GM10248 (cell line): Measurements from ENCODE around the gene HERPUD1.
"Not testable (repeated sequence)": the region's sequence is repeated elsewhere in the genome, so short reads cannot be mapped to it uniquely, and the experiment has no call there.

Experiments used
- CTCF ChIA-PET: fragments of 300-600 bp; sonication (Branson Sonifier 250); formaldehyde crosslinking; extraction: SDS; loops from one replicate; lab custom pipeline; 2021; ENCODE audit warnings: antibody characterized with exemption; lab: Yijun Ruan, JAX
- POLR2A ChIA-PET: fragments of 350-650 bp; sonication (Branson Sonifier 250); formaldehyde crosslinking; extraction: SDS; loops from one replicate; lab custom pipeline; 2020; ENCODE audit warnings: antibody characterized with exemption; lab: Yijun Ruan, JAX
- DNase-seq: peaks from one replicate; pipeline ENCODE4 v3.0.0; 2012; ENCODE audit errors: extremely low spot score
- CTCF ChIP-seq: IDR thresholded peaks from 2 replicates; pipeline ENCODE4 v1.5.1; 2012; ENCODE audit warnings: mild to moderate bottlenecking, low read depth; ENCODE audit errors: extremely low read depth, missing control alignments, control extremely low read depth

The HERPUD1 gene

DNA sequence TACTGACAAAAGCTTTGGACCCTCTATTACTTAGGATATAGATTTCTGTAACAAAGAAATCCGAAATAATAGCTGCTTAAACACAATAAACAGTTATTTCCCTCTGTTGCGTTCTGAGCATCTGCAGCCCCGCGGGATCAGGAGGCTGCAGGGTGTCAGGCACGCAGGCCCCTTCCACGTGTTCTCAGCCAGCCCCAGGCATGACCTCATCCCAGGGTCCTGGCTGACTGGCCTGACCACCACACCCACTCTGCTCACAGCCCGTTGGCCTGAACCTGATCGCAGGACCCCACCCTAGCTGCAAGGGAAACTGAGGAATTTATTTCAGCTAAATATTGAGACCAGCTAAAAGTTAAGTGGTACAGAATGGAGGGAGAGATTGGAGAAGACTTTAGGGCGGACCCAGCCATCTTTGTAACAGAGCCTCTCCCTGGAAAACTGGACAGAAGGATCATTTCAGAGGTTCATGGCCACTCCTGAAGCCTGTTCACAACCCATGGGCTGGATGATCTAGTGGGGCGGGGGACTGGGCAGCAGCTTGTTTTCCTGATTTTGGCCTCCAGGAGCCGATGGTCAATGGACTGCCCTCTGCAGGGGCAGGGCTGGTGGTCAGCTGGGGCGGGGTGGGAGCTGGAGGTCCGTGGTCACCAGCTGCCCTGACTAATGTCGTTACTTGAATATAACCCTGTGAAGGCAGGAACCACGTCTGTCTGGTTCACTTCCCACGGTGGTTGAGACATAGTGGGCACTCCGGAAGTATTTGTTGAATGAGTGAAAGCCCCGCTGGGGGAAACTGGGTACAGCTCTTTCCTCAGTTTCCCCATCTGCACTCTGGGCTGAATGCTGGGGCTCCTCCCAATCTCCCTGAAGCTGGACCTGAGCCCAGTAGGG, 40.7 kb downstream of the HERPUD1 start:
- DNase-seq: no peak
- POLR2A ChIA-PET: interaction anchor here (1.3 kb wide), 1 partner anchor 16 kb away, joined by 3 read pairs; no protein-coding TSS in a partner anchor
- CTCF ChIA-PET: interaction anchor here (0.6 to 20.3 kb wide), 9 partner anchors 6 to 112 kb away, joined by 3 to 376 read pairs (median 6); partner anchors contain the start of genes CETP and NLRC5
- no peak for TF ChIP-seq CTCF

- no peak for DNase-seq
- CTCF ChIA-PET: interaction anchor here (0.6 to 20.3 kb wide), 8 partner anchors 7 to 111 kb away, joined by 3 to 376 read pairs (median 19); partner anchors contain the start of genes CETP and NLRC5
- TF ChIP-seq CTCF: no peak
- POLR2A ChIA-PET: no interaction called here
Measured at GRCh38 chr16:56973294-56973689, 41.4 kb downstream of the HERPUD1 start.

GRCh38 chr16:56973899-56974298, 42.0 kb downstream of the HERPUD1 start:
- POLR2A ChIA-PET: interaction anchor here (0.5 to 0.7 kb wide), 2 partner anchors 16 to 18 kb away, joined by 3 read pairs; partner anchors contain the start of gene NLRC5
- CTCF ChIA-PET: interaction anchor here (1.1 to 20.3 kb wide), 5 partner anchors 7 to 115 kb away, joined by 3 to 376 read pairs (median 30); partner anchors contain the start of gene CETP
- not testable (repeated sequence) for DNase-seq

DNA sequence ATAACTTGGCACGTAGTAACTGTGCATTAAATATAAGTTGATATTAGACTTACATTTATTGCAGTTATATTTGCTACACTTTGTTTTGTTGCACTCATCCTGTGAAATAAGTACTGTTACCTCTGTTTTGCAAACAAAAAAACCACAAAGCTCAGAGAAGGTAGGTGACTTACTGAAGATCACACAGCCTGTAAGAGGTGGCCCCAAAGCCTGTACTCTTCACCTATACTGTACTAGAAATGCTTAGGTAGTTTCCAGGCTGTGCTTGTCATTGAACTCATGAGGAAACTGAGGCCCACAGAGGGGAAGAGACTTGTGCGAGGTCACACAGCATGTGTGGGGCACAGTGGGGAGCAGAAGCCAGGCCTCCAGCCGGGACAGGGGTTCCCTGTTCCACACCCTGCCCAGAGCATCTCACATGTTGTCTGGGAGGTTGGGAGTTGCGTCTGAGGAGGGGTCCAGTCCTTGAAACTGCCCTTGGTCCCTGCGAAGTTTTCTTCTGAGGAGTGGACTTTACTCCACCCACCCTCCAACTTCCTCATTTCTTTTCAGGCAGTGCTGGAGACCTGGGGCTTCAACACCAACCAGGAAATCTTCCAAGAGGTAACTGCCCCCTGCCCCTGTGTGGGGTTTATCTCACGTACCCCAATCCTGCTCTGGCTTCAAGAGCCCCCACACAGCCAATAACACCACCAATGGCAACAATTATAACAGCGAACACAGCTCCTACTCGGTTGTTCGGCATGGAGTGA, 42.8 kb downstream of the HERPUD1 start:
- TF ChIP-seq CTCF: no peak
- DNase-seq: no peak
- ChIA-PET CTCF (interaction anchor here (1.1 to 20.3 kb wide), 5 partner anchors 8 to 116 kb away, joined by 3 to 376 read pairs (median 30); partner anchors contain the start of gene CETP), POLR2A (interaction anchor here (0.7 kb wide), 2 partner anchors 15 to 29 kb away, joined by 3 read pairs; partner anchors contain the start of gene NLRC5)

- ChIA-PET POLR2A (no interaction called here), CTCF (interaction anchor here (1.3 to 20.3 kb wide), 4 partner anchors 9 to 70 kb away, joined by 6 to 376 read pairs (median 20); partner anchors contain the start of gene CETP)
- no peak for TF ChIP-seq CTCF
- no peak for DNase-seq
Measured at GRCh38 chr16:56975714-56976113, 43.8 kb downstream of the HERPUD1 start.

- no peak for TF ChIP-seq CTCF
- POLR2A ChIA-PET: no interaction called here
- DNase-seq: no peak
- CTCF ChIA-PET: interaction anchor here (0.9 to 20.3 kb wide), 9 partner anchors 9 to 196 kb away, joined by 3 to 376 read pairs (median 3); partner anchors contain the start of gene CETP
Measured at GRCh38 chr16:56977216-56977615, 45.3 kb downstream of the HERPUD1 start.
